Suprapubic skin (tissue), 4 donors: ENCODE results near the gene HBA2. TPM values are rescaled to one million over a fixed set of nuclear protein-coding genes. Genes with fewer than 3 reads are reported as not detected.
"Not testable (repeated sequence)": the region's sequence is repeated elsewhere in the genome, so short reads cannot be mapped to it uniquely, and the experiment has no call there.

ENCODE experiments used
- DNase-seq, 2 donors: peaks; one replicate each; pipeline ENCODE4 v3.0.0-alpha.2; 2019; ENCODE audit warnings: low spot score in 2 of 2
- H3K27ac ChIP-seq: fragments of 200-600 bp; sonication (generic); one replicate; pipeline ENCODE4 v1.5.1; 2019
- H3K27me3 ChIP-seq: fragments of 200-600 bp; sonication (generic); one replicate; pipeline ENCODE4 v1.5.1; 2019
- H3K36me3 ChIP-seq: fragments of 200-600 bp; sonication (generic); one replicate; pipeline ENCODE4 v1.5.1; 2019
- H3K4me1 ChIP-seq: fragments of 200-600 bp; sonication (generic); one replicate; pipeline ENCODE4 v1.5.1; 2019
- H3K4me3 ChIP-seq: fragments of 200-600 bp; sonication (generic); one replicate; pipeline ENCODE4 v1.5.1; 2019; ENCODE audit warnings: mild to moderate bottlenecking
- H3K9me3 ChIP-seq: fragments of 200-600 bp; sonication (generic); one replicate; pipeline ENCODE4 v1.5.1; 2019
- EP300 ChIP-seq: sonication (generic); formaldehyde crosslinking; IDR thresholded peaks from one replicate; pipeline ENCODE4 v1.6.1; 2017; ENCODE audit warnings: antibody characterized with exemption
- POLR2A ChIP-seq, 2 donors: fragments of 450-650 bp; IDR thresholded peaks; one replicate each; pipeline ENCODE4 v1.6.1; 2017; ENCODE audit warnings: antibody characterized with exemption in 2 of 2, mild to moderate bottlenecking in 2 of 2, moderate library complexity in 2 of 2
- POLR2AphosphoS5 ChIP-seq, 3 donors: sonication (generic); formaldehyde crosslinking; IDR thresholded peaks; one replicate each; pipeline ENCODE4 v1.6.1; 2017; ENCODE audit warnings: antibody characterized with exemption in 3 of 3
- WGBS: methylation state at CpG from one replicate; pipeline ENCODE4 v1.1.5; 2018; 5-methylcytosine and 5-hydroxymethylcytosine counted together
- total RNA-seq, 4 donors: library from RNA; depleted of rRNA; stranded (reverse); fragments of >200 nt; gene quantifications; one replicate each; pipeline ENCODE4 v1.1.0, GENCODE V29; 2016
- TF ChIP-seq, protein P1 (sequence below), 2 donors: fragments of 200-600 bp in 1 of 2; fragments of 450-650 bp in 1 of 2; sonication (generic) in 1 of 2; IDR thresholded peaks; one replicate each; pipeline ENCODE4 v1.5.1; 2016 to 2019; ENCODE audit warnings: antibody characterized with exemption in 2 of 2, mild to moderate bottlenecking in 1 of 2, moderate library complexity in 1 of 2

Gene HBA2
- total RNA-seq, 4 donors from 2014 or later = 13.0 to 282 (median 96.5) TPM

DNA sequence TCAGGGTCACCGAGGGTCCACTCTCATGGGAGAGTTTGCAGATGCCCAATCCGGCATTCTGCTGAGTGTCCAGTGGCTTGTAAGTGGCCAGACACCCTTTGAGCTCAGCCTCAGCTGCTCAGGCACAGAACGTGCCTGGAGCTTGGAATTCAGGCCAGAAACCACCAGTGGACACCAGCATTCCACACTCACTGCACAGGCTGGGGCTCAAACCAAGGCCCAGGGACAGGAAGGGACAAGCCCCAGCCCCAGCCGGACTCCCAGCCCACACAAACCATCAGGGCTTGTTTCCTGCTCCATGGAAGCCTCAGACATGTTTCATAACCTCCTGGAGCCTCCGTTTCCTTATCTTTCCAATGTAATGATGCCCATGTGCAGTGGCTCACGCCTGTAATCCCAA is 29.2 kb upstream of the HBA2 start:
- Histone ChIP-seq H3K4me1 (peaks cover 5% of the 10 kb centered on the region), H3K9me3 (no peaks in the 10 kb centered on the region), H3K27ac (no peak overlapping the region), H3K27me3 (peaks cover 5% of the 10 kb centered on the region), H3K36me3 (no peaks in the 10 kb centered on the region), H3K4me3 (no peak overlapping the region)
- TF ChIP-seq, protein P1, sequence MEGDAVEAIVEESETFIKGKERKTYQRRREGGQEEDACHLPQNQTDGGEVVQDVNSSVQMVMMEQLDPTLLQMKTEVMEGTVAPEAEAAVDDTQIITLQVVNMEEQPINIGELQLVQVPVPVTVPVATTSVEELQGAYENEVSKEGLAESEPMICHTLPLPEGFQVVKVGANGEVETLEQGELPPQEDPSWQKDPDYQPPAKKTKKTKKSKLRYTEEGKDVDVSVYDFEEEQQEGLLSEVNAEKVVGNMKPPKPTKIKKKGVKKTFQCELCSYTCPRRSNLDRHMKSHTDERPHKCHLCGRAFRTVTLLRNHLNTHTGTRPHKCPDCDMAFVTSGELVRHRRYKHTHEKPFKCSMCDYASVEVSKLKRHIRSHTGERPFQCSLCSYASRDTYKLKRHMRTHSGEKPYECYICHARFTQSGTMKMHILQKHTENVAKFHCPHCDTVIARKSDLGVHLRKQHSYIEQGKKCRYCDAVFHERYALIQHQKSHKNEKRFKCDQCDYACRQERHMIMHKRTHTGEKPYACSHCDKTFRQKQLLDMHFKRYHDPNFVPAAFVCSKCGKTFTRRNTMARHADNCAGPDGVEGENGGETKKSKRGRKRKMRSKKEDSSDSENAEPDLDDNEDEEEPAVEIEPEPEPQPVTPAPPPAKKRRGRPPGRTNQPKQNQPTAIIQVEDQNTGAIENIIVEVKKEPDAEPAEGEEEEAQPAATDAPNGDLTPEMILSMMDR (IDR thresholded peaks at IDR 0.05) = no peak
- TF ChIP-seq POLR2A (IDR thresholded peaks at IDR 0.05) = no peak
- TF ChIP-seq EP300 = no peak
- TF ChIP-seq POLR2AphosphoS5 (IDR thresholded peaks at IDR 0.05) = no peak
- DNase-seq = no peak
- WGBS = 77% methylated on average over 5 of the region's 6 CpGs

- H3K27me3 ChIP-seq = peaks cover 5% of the 10 kb centered on the region
- whole genome bisulfite sequencing = 82% methylated on average over 14 of the region's 14 CpGs
- no peaks in the 10 kb centered on the region for H3K4me1 ChIP-seq
- no peaks in the 10 kb centered on the region for H3K9me3 ChIP-seq
- no peaks in the 10 kb centered on the region for H3K36me3 ChIP-seq
- TF ChIP-seq EP300 (no peak), POLR2A (IDR thresholded peaks at IDR 0.05) (no peak), POLR2AphosphoS5 (IDR thresholded peaks at IDR 0.05) (no peak)
- TF ChIP-seq, protein P1 (IDR thresholded peaks at IDR 0.05) = no peak
- DNase-seq = no peak
- H3K27ac ChIP-seq = no peak overlapping the region
- no peak overlapping the region for H3K4me3 ChIP-seq
These were observed 27.9 kb upstream of the HBA2 start for GRCh38 chr16:144797-145252.

DNA sequence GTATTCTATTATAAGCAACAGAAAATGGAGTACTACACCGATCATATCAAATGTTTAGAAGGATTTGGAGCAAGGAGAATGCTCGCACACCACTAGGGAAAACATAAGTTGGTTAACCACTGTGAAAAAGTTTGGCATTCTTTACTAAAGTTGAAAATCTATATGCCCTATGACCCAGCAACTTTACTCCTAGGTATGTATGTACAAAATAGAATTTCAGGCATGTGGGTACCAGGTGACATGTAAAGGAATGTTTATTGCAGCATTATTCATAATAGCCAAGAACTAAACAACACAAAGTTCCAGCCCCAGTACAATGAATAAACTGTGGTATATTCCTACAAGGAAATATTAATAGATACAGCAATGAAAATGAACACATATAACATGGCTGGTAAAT is 26.0 kb upstream of the HBA2 start:
- no peak overlapping the region for H3K4me3 ChIP-seq
- no peaks in the 10 kb centered on the region for H3K9me3 ChIP-seq
- H3K27me3 ChIP-seq = peaks cover 5% of the 10 kb centered on the region
- no peaks in the 10 kb centered on the region for H3K36me3 ChIP-seq
- DNase-seq = no peak
- TF ChIP-seq EP300 (no peak), POLR2AphosphoS5 (IDR thresholded peaks at IDR 0.05) (no peak), POLR2A (IDR thresholded peaks at IDR 0.05) (no peak)
- TF ChIP-seq, protein P1 (IDR thresholded peaks at IDR 0.05) = no peak
- H3K4me1 ChIP-seq = no peaks in the 10 kb centered on the region
- WGBS = 95% methylated on average over 2 of the region's 2 CpGs
- no peak overlapping the region for H3K27ac ChIP-seq

DNA sequence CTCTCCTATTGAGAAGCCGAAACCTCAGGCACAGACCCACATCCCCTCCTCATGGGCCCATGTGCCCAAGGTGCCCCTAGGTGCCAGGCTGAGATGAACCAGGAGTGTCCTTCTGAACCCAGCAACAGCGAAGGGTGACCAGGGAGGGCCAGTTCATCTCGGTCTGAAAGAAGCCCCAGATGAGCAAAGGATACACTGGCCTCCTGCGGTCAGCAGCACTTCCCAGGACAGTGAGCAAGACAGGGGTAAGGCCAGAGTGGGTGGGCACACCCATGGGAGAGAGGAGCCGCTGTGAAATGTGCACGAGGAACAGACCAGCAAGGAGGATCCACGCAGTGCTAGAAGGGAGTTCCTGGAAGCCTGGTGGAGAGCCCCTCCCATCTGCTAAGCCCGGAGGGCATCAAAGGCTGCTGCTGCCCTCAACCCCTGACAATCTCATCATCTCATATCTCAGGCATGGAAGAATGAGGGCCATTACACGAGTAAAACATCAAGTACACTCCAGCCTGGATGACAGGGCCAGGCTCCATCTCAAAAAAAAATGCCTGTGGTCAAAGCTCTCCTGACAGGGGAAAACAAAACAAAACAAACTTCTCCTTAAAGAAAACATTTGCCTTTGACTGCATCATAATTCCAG is 23.5 kb upstream of the HBA2 start:
- DNase-seq = no peak
- no peaks in the 10 kb centered on the region for H3K9me3 ChIP-seq
- H3K36me3 ChIP-seq = no peaks in the 10 kb centered on the region
- no peak overlapping the region for H3K27ac ChIP-seq
- H3K27me3 ChIP-seq = no peaks in the 10 kb centered on the region
- H3K4me3 ChIP-seq = no peak overlapping the region
- WGBS = 41% methylated on average over 9 of the region's 9 CpGs
- no peaks in the 10 kb centered on the region for H3K4me1 ChIP-seq
- TF ChIP-seq EP300 (no peak), POLR2AphosphoS5 (IDR thresholded peaks at IDR 0.05) (no peak), POLR2A (IDR thresholded peaks at IDR 0.05) (no peak)
- TF ChIP-seq, protein P1 (IDR thresholded peaks at IDR 0.05) = no peak

DNA sequence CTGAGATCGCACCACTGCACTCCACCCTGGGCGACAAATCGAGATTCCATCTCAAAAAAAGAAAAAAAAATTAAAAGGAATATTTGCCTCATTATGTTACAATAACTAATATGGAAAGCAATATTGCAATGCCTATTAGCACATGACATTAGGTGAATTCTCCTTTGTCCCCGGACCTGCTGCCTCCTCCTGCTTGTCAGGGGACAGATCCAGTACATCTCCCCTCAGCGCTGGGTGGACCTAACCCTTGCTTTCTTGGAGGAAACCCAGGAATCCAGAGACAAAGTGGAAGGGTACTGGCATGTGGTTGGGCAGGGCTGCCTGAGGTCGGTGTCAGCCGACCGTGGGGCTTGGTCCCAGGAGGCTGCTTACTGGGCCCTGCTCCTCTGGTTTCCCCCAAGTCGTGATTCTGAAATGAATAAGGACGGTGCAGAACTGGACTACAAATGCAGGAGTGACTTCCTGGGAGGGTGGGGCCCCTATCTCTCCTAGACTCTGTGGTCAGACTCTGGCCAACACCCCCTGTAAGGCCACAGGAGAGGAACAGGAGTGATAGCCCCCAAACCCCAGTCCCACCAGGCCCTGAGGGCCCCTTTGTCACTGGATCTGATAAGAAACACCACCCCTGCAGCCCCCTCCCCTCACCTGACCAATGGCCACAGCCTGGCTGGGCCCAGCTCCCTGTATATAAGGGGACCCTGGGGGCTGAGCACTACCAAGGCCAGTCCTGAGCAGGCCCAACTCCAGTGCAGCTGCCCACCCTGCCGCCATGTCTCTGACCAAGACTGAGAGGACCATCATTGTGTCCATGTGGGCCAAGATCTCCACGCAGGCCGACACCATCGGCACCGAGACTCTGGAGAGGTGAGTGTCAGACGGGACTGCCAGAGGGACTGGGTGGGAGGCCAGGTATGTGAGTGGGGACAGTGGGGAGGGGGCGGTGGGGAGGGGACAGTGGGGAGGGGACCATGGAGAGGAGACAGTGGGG is 20.2 kb upstream of the HBA2 start, which contains the start of gene HBZ:
HBZ (plus strand) TSS at position 504 of the 988 bp plus-strand sequence; CDS start at position 770, 266 bp downstream.
- H3K36me3 ChIP-seq = no peaks in the 10 kb centered on the region
- no peak within 1 kb of the TSS for H3K27ac ChIP-seq
- peaks cover 10% of the 10 kb centered on the region for H3K4me1 ChIP-seq
- no peak for DNase-seq
- H3K27me3 ChIP-seq = peaks cover 28% of the 10 kb centered on the region
- no peak within 1 kb of the TSS for H3K4me3 ChIP-seq
- whole genome bisulfite sequencing = 76% methylated on average over 17 of the region's 17 CpGs
- TF ChIP-seq, protein P1 (IDR thresholded peaks at IDR 0.05) = no peak
- TF ChIP-seq POLR2A (IDR thresholded peaks at IDR 0.05) (no peak), POLR2AphosphoS5 (IDR thresholded peaks at IDR 0.05) (no peak), EP300 (no peak)
- no peaks in the 10 kb centered on the region for H3K9me3 ChIP-seq

DNA sequence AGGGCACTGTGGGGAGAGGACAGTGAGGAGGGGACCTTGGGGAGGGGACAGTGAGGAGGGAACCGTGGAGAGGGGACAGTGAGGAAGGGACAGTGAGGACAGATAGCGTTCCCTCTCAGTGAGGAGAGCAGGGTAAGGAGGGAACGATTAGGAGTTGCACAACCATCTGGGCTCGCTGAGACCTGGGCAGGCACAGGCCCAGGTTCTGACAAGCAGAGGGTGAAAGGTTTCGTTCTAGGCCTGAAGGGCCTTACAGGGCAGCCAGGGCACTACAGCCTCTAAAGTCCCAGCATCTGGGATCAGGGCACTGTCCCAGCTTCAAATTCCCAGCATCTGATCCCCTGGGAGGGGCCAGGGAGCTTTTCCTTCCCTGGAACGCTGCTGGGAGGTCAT is 19.6 kb upstream of the HBA2 start:
- H3K36me3 ChIP-seq = not testable (repeated sequence)

DNA sequence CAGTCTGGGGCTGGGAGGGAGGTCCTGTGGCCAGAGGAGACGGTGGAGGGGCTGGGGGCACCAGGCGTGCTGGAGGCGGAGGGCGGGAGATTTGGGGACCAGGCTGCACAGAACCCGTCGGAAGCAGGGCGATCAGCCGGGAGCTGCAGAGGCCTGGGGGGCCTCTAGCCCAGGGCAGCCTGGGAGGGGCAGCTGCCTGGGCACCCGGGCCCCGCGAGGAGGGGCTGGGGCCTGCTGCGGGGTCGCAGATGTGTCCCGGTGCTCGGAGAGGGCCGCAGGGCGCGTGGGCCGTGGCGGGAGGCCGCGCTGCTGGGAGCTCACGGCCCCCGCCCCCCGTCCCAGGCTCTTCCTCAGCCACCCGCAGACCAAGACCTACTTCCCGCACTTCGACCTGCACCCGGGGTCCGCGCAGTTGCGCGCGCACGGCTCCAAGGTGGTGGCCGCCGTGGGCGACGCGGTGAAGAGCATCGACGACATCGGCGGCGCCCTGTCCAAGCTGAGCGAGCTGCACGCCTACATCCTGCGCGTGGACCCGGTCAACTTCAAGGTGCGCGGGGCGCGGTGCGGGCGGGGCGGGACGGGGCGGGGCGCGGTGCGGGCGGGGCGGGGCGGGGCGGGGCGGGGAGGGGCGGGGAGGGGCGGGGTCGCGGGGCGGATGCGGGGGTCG is 19.0 kb upstream of the HBA2 start:
- Histone ChIP-seq H3K4me3 (peak overlapping the region; percentile 48), H3K27me3 (peaks cover 35% of the 10 kb centered on the region)
- WGBS = no CpG with 5 or more reads among the region's 74 CpGs
- DNase-seq, H3K9me3 ChIP-seq, H3K4me1 ChIP-seq, H3K36me3 ChIP-seq, H3K27ac ChIP-seq: not testable (repeated sequence)

More for the DNA sequence above, 19.6 kb upstream of the HBA2 start:
- WGBS = 33% methylated on average over 5 of the region's 6 CpGs
- peaks cover 32% of the 10 kb centered on the region for H3K27me3 ChIP-seq
- not testable (repeated sequence) for H3K9me3 ChIP-seq, H3K4me3 ChIP-seq, H3K27ac ChIP-seq, DNase-seq, H3K4me1 ChIP-seq
